ENCODE results near the gene NPPB.
"Not testable (repeated sequence)": the region's sequence is repeated elsewhere in the genome, so short reads cannot be mapped to it uniquely, and the experiment has no call there.

Gene NPPB

DNA sequence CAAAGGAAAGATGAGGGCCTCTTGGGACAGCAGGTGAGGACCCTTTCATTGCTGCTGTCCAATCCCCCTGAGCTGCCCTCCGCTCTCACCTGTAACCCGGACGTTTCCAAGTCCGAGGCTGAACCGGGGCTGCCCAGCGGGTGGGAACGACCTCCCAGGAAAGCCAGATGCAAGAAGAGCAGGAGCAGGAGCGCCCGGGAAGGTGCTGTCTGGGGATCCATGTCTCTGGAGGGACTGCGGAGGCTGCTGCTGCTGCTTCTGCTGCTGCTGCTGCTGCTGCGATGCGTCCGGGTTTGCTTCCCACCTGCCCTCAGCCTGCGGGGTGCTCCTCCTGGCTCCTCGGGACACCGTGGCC is at the start of gene NPPB:
NPPB (minus strand) TSS at position 333 of the 355 bp plus-strand sequence; CDS start at position 221, 112 bp downstream.
- DNase-seq (ENCODE audit: low spot score) = no peak
- TF ChIP-seq, protein P1, sequence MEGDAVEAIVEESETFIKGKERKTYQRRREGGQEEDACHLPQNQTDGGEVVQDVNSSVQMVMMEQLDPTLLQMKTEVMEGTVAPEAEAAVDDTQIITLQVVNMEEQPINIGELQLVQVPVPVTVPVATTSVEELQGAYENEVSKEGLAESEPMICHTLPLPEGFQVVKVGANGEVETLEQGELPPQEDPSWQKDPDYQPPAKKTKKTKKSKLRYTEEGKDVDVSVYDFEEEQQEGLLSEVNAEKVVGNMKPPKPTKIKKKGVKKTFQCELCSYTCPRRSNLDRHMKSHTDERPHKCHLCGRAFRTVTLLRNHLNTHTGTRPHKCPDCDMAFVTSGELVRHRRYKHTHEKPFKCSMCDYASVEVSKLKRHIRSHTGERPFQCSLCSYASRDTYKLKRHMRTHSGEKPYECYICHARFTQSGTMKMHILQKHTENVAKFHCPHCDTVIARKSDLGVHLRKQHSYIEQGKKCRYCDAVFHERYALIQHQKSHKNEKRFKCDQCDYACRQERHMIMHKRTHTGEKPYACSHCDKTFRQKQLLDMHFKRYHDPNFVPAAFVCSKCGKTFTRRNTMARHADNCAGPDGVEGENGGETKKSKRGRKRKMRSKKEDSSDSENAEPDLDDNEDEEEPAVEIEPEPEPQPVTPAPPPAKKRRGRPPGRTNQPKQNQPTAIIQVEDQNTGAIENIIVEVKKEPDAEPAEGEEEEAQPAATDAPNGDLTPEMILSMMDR (IDR thresholded peaks at IDR 0.05; ENCODE audit: extremely low read depth, missing control alignments) = no peak

DNA sequence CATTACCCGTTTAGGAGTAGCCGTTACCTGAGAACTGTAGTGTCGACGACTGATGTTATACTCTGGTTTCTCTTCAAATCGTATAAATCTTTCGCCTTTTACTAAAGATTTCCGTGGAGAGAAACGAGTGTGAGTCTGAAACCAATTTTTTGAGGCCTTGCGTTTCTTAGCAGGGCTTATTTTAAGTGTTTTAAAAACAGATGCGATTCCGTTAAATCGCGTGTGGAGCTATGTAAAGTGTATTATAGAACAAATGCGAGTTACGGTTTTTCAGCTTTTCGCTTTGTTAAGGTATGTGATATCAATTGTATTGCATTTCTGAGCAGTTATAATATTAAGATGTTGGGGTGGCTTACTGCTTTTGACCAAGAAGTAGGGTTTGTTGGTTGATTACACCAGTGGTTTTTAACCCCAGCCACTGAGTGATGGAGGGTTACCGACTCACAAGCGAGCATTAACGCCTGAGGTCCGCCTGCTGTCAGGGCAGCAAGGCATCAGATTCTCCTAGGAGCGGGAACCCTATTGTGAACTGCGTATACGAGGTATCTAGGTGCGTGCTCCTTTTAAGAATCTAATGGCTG is 49.4 kb upstream of the NPPB start:
- DNase-seq (ENCODE audit: low spot score) = peak; percentile 81
- TF ChIP-seq, protein P1 (IDR thresholded peaks at IDR 0.05; ENCODE audit: extremely low read depth, missing control alignments) = no peak

DNA sequence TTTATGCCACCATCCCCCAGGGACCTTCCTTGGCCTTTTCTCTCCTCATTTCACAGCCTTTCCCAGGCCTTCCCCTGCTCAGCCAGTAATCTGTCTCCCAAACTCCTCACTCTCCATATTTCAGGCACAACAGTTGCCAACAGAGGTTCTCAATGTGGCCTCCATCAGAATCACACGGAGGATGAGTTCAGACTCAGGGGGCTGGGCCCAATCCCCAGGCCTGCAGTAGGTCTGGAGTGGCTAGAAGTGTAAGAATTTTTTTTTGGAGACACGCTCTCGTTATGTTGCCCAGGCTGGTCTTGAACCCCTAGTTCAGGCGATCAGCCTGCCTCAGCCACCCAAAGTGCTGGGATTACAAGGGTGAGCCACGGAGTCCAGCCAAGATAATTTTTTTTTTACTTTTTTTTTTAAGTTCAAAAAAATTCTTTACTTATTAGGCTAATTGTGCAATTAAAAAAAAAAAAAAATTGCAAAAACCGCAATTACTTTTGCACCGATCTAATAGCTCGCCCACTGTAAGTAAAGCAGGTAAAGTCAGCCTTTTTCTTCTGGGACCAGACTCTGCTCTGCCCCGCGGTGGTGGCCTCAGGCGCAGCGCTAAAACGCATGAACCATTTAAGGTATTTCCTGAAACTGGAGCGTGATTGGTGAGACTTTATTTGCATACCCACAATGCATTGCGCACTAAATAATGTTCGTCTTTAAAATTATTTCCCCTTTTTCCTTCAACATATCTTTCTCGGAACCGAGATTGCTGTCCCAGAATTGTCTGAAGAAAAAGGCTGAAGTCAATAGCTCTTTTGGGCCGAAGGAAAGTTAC is 48.7 kb upstream of the NPPB start:
- TF ChIP-seq, protein P1 (IDR thresholded peaks at IDR 0.05; ENCODE audit: extremely low read depth, missing control alignments) = peak; percentile 74
- peak; percentile 91 for DNase-seq (ENCODE audit: low spot score)

DNA sequence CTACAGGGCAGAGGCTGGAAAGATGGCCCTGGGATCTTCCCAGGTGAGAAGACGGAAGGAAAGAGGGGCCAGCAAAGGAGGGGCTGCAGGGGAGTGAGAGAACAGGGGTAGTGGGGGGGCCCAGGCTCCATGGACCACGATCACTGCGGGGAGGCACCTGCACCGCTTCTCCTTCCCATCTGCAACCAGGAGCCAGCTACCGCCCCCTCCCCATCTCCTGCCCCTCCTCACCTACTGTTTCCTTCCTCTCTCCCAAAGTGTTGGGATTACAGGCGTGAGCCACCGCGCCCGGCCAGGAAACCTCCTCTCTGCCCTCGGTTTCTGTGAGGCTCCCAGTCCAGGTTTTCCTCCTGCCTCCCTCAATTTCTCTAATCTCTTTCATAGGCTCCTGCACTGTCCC is 48.1 kb upstream of the NPPB start:
- no peak for DNase-seq (ENCODE audit: low spot score)
- TF ChIP-seq, protein P1 (IDR thresholded peaks at IDR 0.05; ENCODE audit: extremely low read depth, missing control alignments) = no peak

DNA sequence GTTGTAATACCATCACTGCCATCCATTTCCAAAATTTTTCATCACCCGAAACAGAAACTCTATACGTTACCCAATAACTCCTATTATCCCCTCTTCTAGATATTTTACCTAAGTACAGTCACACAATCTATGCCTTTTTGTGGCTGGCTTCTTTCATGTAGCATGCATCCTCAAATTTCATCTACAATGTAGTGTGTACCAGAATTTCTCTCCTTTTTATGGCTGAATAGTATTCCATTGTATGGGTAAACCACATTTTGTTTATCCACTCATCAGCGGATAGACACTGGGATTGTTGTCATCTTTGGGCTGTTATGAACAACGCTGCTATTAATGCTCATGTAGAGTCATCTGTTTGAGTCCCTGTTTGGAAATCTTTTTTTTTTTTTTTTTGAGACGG is 46.2 kb upstream of the NPPB start:
- TF ChIP-seq, protein P1 (IDR thresholded peaks at IDR 0.05; ENCODE audit: extremely low read depth, missing control alignments) = no peak

DNA sequence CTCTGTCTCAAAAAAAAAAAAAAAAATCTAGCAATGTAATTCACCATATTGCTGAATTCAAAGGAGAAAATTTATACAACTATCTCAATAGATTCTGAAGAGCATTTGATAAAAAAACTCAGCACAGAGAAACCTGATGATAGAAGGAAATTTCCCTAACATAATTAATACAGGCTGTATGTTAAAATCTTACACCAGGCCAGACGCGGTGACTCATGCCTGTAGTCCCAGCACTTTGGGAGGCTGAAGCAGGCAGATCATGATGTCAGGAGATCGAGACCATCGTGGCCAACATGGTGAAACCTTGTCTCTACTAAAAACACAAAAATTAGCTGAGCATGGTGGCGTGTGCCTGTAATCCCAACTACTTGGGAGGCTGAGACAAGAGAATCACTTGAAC is 45.4 kb upstream of the NPPB start:
- DNase-seq (ENCODE audit: low spot score) = not testable (repeated sequence)

More for the DNA sequence above, 46.2 kb upstream of the NPPB start:
- no peak for DNase-seq (ENCODE audit: low spot score)

DNA sequence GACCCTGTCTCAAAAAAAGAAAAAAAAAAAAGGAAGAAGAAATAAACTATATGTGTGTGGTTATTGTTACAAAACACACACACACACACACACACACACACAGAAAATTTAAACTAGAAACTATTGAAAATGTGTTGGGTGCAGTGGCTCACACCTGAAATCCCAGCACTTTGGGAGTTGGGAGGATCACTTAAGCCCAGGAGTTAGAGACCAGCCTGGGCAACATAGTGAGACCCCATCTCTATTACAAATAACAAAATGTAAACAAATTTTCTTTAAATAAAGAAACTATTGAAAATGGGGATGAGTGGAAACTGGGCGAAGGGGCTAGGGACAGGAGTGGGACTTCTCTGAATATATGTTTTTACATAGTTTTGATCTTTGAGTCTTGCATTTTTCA is 44.5 kb upstream of the NPPB start:
- TF ChIP-seq, protein P1 (IDR thresholded peaks at IDR 0.05; ENCODE audit: extremely low read depth, missing control alignments) = no peak

DNA sequence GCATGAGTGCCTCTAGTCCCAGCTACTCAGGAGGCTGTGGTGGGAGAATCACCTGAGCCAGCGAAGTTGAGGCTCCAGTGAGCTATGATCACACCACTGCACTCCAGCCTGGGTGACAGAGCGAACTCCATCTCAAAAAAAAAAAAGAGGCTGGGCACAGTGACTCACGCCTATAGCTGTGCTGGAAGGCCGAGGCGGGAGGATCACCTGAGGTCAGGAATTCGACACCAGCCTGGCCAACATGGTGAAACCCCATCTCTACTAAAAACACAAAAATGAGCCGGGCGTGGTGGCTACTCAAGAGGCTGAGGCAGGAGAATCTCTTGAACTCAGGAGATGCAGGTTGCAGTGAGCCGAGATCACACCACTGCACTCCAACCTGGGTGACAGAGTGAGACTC is 42.7 kb upstream of the NPPB start:
- not testable (repeated sequence) for DNase-seq (ENCODE audit: low spot score)

More for the DNA sequence above, 44.5 kb upstream of the NPPB start:
- no peak for DNase-seq (ENCODE audit: low spot score)

Data from GM20000 (cell line).